ENCODE results near the gene LAMA5. TPM values are rescaled to one million over a fixed set of nuclear protein-coding genes. Genes with fewer than 3 reads are reported as not detected.

The LAMA5 gene
- polyA plus RNA-seq, 3 donors: 0.05 TPM; not detected in 2

GRCh38 chr20:62350098-62350628 lies 16.9 kb downstream of the LAMA5 start:
- no peaks in the 10 kb centered on the region for H3K9me3 ChIP-seq (replicated peaks in 1 of 2; ENCODE audit: control insufficient read depth in 1 of 2, insufficient read depth in 1 of 2, low read length in 2 of 2)

GRCh38 chr20:62349556-62350097 lies 17.5 kb downstream of the LAMA5 start:
- Mint-ChIP-seq H3K36me3 (no peaks in the 10 kb centered on the region), H3K27ac (no peak overlapping the region), H3K4me3 (no peak overlapping the region), H3K4me1 (no peaks in the 10 kb centered on the region), H3K27me3 (ENCODE audit: low read depth in 3 of 3) (peaks cover 0 to 2% (median 2%) of the 10 kb centered on the region in 3 donors), H3K9me3 (peaks cover 3 to 13% (median 9%) of the 10 kb centered on the region in 7 donors)
- Histone ChIP-seq H3K27me3 (ENCODE audit: control insufficient read depth in 2 of 2, insufficient read depth in 2 of 2, low read length in 2 of 2) (no peaks in the 10 kb centered on the region), H3K36me3 (replicated peaks in 1 of 2; ENCODE audit: control insufficient read depth in 1 of 2, insufficient read depth in 2 of 2, low read length in 2 of 2) (no peaks in the 10 kb centered on the region), H3K9me3 (replicated peaks in 1 of 2; ENCODE audit: control insufficient read depth in 1 of 2, insufficient read depth in 1 of 2, low read length in 2 of 2) (no peaks in the 10 kb centered on the region), H3K4me3 (replicated peaks in 1 of 3; ENCODE audit: low read depth in 2 of 3, low read length in 3 of 3) (no peak overlapping the region), H2AFZ (ENCODE audit: insufficient read depth, low read depth, low read length, poor library complexity, severe bottlenecking) (no peak overlapping the region), H3K79me2 (ENCODE audit: insufficient read depth, low read length) (no peaks in the 10 kb centered on the region), H4K20me1 (ENCODE audit: insufficient read depth, low read length) (no peaks in the 10 kb centered on the region), H3K4me2 (replicated peaks; ENCODE audit: extremely low read depth, low read length, poor library complexity, severe bottlenecking) (no peak overlapping the region), H3K27ac (ENCODE audit: low read depth in 1 of 2, low read length in 2 of 2) (no peak overlapping the region), H3K9ac (ENCODE audit: insufficient read depth, low read length, poor library complexity, severe bottlenecking) (no peak overlapping the region), H3K4me1 (ENCODE audit: control insufficient read depth in 1 of 2, insufficient read depth in 2 of 2, low read length in 2 of 2) (no peaks in the 10 kb centered on the region)
- no peak for DNase-seq
- 93% methylated on average over 3 of the region's 7 CpGs for WGBS (ENCODE audit: insufficient coverage)
- TF ChIP-seq CTCF (IDR thresholded peaks at IDR 0.05): no peak
- intact Hi-C loops (cut with micrococcal nuclease): no loop called here

More at GRCh38 chr20:62350098-62350628, 16.9 kb downstream of the LAMA5 start:
- WGBS (ENCODE audit: insufficient coverage): 98% methylated on average over 12 of the region's 16 CpGs
- no peak for DNase-seq
- H3K9me3 Mint-ChIP-seq: peaks cover 3 to 13% (median 9%) of the 10 kb centered on the region in 7 donors
- H3K27ac Mint-ChIP-seq: no peak overlapping the region
- H3K4me1 Mint-ChIP-seq: no peaks in the 10 kb centered on the region
- no peak overlapping the region for H3K4me3 Mint-ChIP-seq
- no peak for TF ChIP-seq CTCF (IDR thresholded peaks at IDR 0.05)
- Histone ChIP-seq H3K27me3 (ENCODE audit: control insufficient read depth in 2 of 2, insufficient read depth in 2 of 2, low read length in 2 of 2) (no peaks in the 10 kb centered on the region), H3K4me1 (ENCODE audit: control insufficient read depth in 1 of 2, insufficient read depth in 2 of 2, low read length in 2 of 2) (no peaks in the 10 kb centered on the region), H3K4me2 (replicated peaks; ENCODE audit: extremely low read depth, low read length, poor library complexity, severe bottlenecking) (no peak overlapping the region), H4K20me1 (ENCODE audit: insufficient read depth, low read length) (no peaks in the 10 kb centered on the region), H3K27ac (ENCODE audit: low read depth in 1 of 2, low read length in 2 of 2) (no peak overlapping the region), H3K36me3 (replicated peaks in 1 of 2; ENCODE audit: control insufficient read depth in 1 of 2, insufficient read depth in 2 of 2, low read length in 2 of 2) (no peaks in the 10 kb centered on the region), H3K9ac (ENCODE audit: insufficient read depth, low read length, poor library complexity, severe bottlenecking) (no peak overlapping the region), H3K79me2 (ENCODE audit: insufficient read depth, low read length) (no peaks in the 10 kb centered on the region), H2AFZ (ENCODE audit: insufficient read depth, low read depth, low read length, poor library complexity, severe bottlenecking) (no peak overlapping the region), H3K4me3 (replicated peaks in 1 of 3; ENCODE audit: low read depth in 2 of 3, low read length in 3 of 3) (no peak overlapping the region)
- intact Hi-C loops (cut with micrococcal nuclease): no loop called here
- H3K36me3 Mint-ChIP-seq: no peaks in the 10 kb centered on the region
- peaks cover 0 to 2% (median 0%) of the 10 kb centered on the region in 3 donors for H3K27me3 Mint-ChIP-seq (ENCODE audit: low read depth in 3 of 3)
